H9 (cell line): ENCODE data around the gene KIAA1958. TPM values are rescaled to one million over a fixed set of nuclear protein-coding genes. Genes with fewer than 3 reads are reported as not detected.

ENCODE experiments used
- DNase-seq: peaks from one replicate; pipeline ENCODE4 v3.0.0-alpha.2; 2017
- H2AFZ ChIP-seq: one replicate; pipeline ENCODE4 v1.6.1; 2013; ENCODE audit warnings: mild to moderate bottlenecking, low read length, control low read depth, moderate library complexity
- H2AK5ac ChIP-seq: 2 replicates; pipeline ENCODE4 v1.6.1; 2013; ENCODE audit warnings: low read length, control low read depth, mixed read lengths; ENCODE audit not compliant: insufficient read length
- H2BK120ac ChIP-seq: one replicate; pipeline ENCODE4 v1.6.1; 2013; ENCODE audit warnings: low read depth, mild to moderate bottlenecking, low read length, control low read depth, inconsistent platforms; ENCODE audit not compliant: poor library complexity, severe bottlenecking
- H2BK12ac ChIP-seq: 2 replicates; pipeline ENCODE4 v1.6.1; 2013; ENCODE audit warnings: low read length, control low read depth, mixed read lengths, low read depth; ENCODE audit not compliant: insufficient read length
- H2BK15ac ChIP-seq: 2 replicates; pipeline ENCODE4 v1.6.1; 2013; ENCODE audit warnings: low read depth, low read length, control low read depth
- H2BK20ac ChIP-seq: one replicate; pipeline ENCODE4 v1.6.1; 2013; ENCODE audit warnings: low read depth, mild to moderate bottlenecking, low read length, control low read depth, inconsistent platforms; ENCODE audit not compliant: poor library complexity, severe bottlenecking
- H2BK5ac ChIP-seq: 2 replicates; pipeline ENCODE4 v1.6.1; 2013; ENCODE audit warnings: low read length, control low read depth, mixed read lengths; ENCODE audit not compliant: insufficient read length
- H3K14ac ChIP-seq: 2 replicates; pipeline ENCODE4 v1.6.1; 2013; ENCODE audit warnings: low read length, control low read depth; ENCODE audit not compliant: insufficient read depth
- H3K18ac ChIP-seq: 2 replicates; pipeline ENCODE4 v1.6.1; 2013; ENCODE audit warnings: low read depth, mild to moderate bottlenecking, mixed read lengths, low read length, control low read depth; ENCODE audit not compliant: insufficient read length
- H3K23ac ChIP-seq: 2 replicates; pipeline ENCODE4 v1.6.1; 2013; ENCODE audit warnings: low read length, control low read depth, mixed read lengths, low read depth; ENCODE audit not compliant: insufficient read length
- H3K23me2 ChIP-seq: 2 replicates; pipeline ENCODE4 v1.6.1; 2013; ENCODE audit warnings: low read depth, mild to moderate bottlenecking, mixed read lengths, low read length, control low read depth; ENCODE audit not compliant: insufficient read length, poor library complexity, severe bottlenecking
- H3K27ac ChIP-seq: 2 replicates; pipeline ENCODE4 v1.5.1; 2013; ENCODE audit warnings: low read length, control low read depth, mixed read lengths, low read depth; ENCODE audit not compliant: insufficient read length
- H3K27me3 ChIP-seq: 2 replicates; pipeline ENCODE4 v1.6.1; 2013; ENCODE audit warnings: low read length, control low read depth, inconsistent platforms; ENCODE audit not compliant: insufficient read depth
- H3K4ac ChIP-seq: 2 replicates; pipeline ENCODE4 v1.6.1; 2013; ENCODE audit warnings: low read depth, mild to moderate bottlenecking, control low read depth, inconsistent platforms, low read length, moderate library complexity
- H3K4me1 ChIP-seq: 2 replicates; pipeline ENCODE4 v1.6.1; 2013; ENCODE audit warnings: low read length, control low read depth, inconsistent platforms; ENCODE audit not compliant: insufficient read depth
- H3K4me2 ChIP-seq: 2 replicates; pipeline ENCODE4 v1.6.1; 2013; ENCODE audit warnings: low read length, control low read depth, mixed read lengths; ENCODE audit not compliant: insufficient read length, insufficient read depth
- H3K56ac ChIP-seq: 2 replicates; pipeline ENCODE4 v1.6.1; 2013; ENCODE audit warnings: low read depth, mild to moderate bottlenecking, mixed read lengths, low read length, control low read depth; ENCODE audit not compliant: insufficient read length
- H3K79me1 ChIP-seq: 2 replicates; pipeline ENCODE4 v1.6.1; 2013; ENCODE audit warnings: low read depth, mild to moderate bottlenecking, moderate library complexity, low read length, control low read depth, inconsistent platforms; ENCODE audit not compliant: insufficient read depth, poor library complexity, severe bottlenecking
- H3K79me2 ChIP-seq: 2 replicates; pipeline ENCODE4 v1.6.1; 2013; ENCODE audit warnings: low read length, control low read depth, inconsistent platforms; ENCODE audit not compliant: insufficient read depth
- H3K9ac ChIP-seq: 2 replicates; pipeline ENCODE4 v1.6.1; 2013; ENCODE audit warnings: low read length, control low read depth, mixed read lengths; ENCODE audit not compliant: insufficient read length; ENCODE audit errors: extremely low read depth
- H3K9me3 ChIP-seq: one replicate; pipeline ENCODE4 v1.6.1; 2013; ENCODE audit warnings: low read depth, low read length, inconsistent platforms; ENCODE audit not compliant: control insufficient read depth
- H3T11ph ChIP-seq: one replicate; pipeline ENCODE4 v1.6.1; 2013; ENCODE audit warnings: mild to moderate bottlenecking, low read length, control low read depth, inconsistent platforms
- H4K20me1 ChIP-seq: one replicate; pipeline ENCODE4 v1.6.1; 2013; ENCODE audit not compliant: control insufficient read depth, insufficient read length, insufficient read depth
- H4K5ac ChIP-seq: 2 replicates; pipeline ENCODE4 v1.6.1; 2013; ENCODE audit warnings: low read depth, mild to moderate bottlenecking, mixed read lengths, low read length, control low read depth; ENCODE audit not compliant: insufficient read length
- H4K8ac ChIP-seq: replicated peaks from 2 replicates; pipeline ENCODE4 v1.6.1; 2013; ENCODE audit warnings: low read length, control low read depth, mixed read lengths, low read depth; ENCODE audit not compliant: insufficient read length
- H4K91ac ChIP-seq: 2 replicates; pipeline ENCODE4 v1.6.1; 2013; ENCODE audit warnings: low read depth, mild to moderate bottlenecking, moderate library complexity, mixed read lengths, low read length, control low read depth; ENCODE audit not compliant: insufficient read length
- H3K27ac Mint-ChIP-seq, 3 experiments: 2 replicates in 2 of 3; 3 replicates in 1 of 3; pipeline ENCODE4 v1.8.0; 2020 to 2021; ENCODE audit warnings: mixed read lengths in 3 of 3, mild to moderate bottlenecking in 1 of 3, moderate library complexity in 1 of 3
- H3K27me3 Mint-ChIP-seq: 2 replicates; pipeline ENCODE4 v1.8.0; 2021; ENCODE audit warnings: low read depth, mild to moderate bottlenecking, moderate library complexity, mixed read lengths
- H3K36me3 Mint-ChIP-seq, 3 experiments: 2 replicates in 2 of 3; 3 replicates in 1 of 3; pipeline ENCODE4 v1.8.0; 2020 to 2021; ENCODE audit warnings: low read depth in 3 of 3, mixed read lengths in 3 of 3; ENCODE audit not compliant: insufficient read depth in 1 of 3
- H3K4me1 Mint-ChIP-seq, 2 experiments: 2 replicates each; pipeline ENCODE4 v1.8.0; 2020; ENCODE audit warnings: mixed read lengths in 2 of 2
- H3K4me3 Mint-ChIP-seq, 2 experiments: 2 replicates in 1 of 2; 3 replicates in 1 of 2; pipeline ENCODE4 v1.8.0; 2020 to 2021; ENCODE audit warnings: mild to moderate bottlenecking in 2 of 2, mixed read lengths in 2 of 2, moderate library complexity in 1 of 2
- H3K9me3 Mint-ChIP-seq, 2 experiments: 2 replicates in 1 of 2; 3 replicates in 1 of 2; pipeline ENCODE4 v1.8.0; 2020; ENCODE audit warnings: mild to moderate bottlenecking in 2 of 2, mixed read lengths in 2 of 2, moderate library complexity in 1 of 2
- WGBS: extraction: QIAGEN DNeasy Blood & Tissue Kit; methylation state at CpG from one replicate; pipeline ENCODE4 v1.1.7; 2013; ENCODE audit warnings: missing lambda C conversion rate, low lambda C conversion rate, mixed read lengths; ENCODE audit not compliant: insufficient read length; ENCODE audit errors: extremely low coverage; 5-methylcytosine and 5-hydroxymethylcytosine counted together
- total RNA-seq: library from RNA; stranded (reverse); gene quantifications from 2 replicates; pipeline ENCODE4 v1.2.1, GENCODE V29; 2021
- TF ChIP-seq, protein P1 (sequence below): fragments of 200-600 bp; sonication (generic); conservative IDR thresholded peaks from 3 replicates; pipeline ENCODE4 v1.8.0; 2021; ENCODE audit warnings: antibody characterized with exemption, mild to moderate bottlenecking

Gene KIAA1958
- total RNA-seq, 1 experiment from 2014 or later, result 34.0 TPM

GRCh38 chr9:112500842-112501241, 14.2 kb downstream of the KIAA1958 start:
- Histone ChIP-seq H2BK120ac (no peak overlapping the region), H4K20me1 (no peaks in the 10 kb centered on the region), H2AK5ac (no peak overlapping the region), H3K14ac (no peak overlapping the region), H3K79me2 (peaks cover 14% of the 10 kb centered on the region; the same call in 1 of the 2 replicates), H2BK5ac (no peak overlapping the region), H4K91ac (no peak overlapping the region), H2BK20ac (no peak overlapping the region), H3K56ac (no peak overlapping the region), H3K79me1 (peaks cover 7% of the 10 kb centered on the region), H3K18ac (no peak overlapping the region), H2AFZ (no peak overlapping the region), H4K5ac (no peak overlapping the region), H3K4me1 (peaks cover 3% of the 10 kb centered on the region; the same call in 1 of the 2 replicates), H3K9ac (no peak overlapping the region), H2BK15ac (no peak overlapping the region), H3K4me2 (no peak overlapping the region), H2BK12ac (no peak overlapping the region), H3K27me3 (no peaks in the 10 kb centered on the region), H3K4ac (no peak overlapping the region), H3K23me2 (no peaks in the 10 kb centered on the region), H3K23ac (no peak overlapping the region), H3K9me3 (no peaks in the 10 kb centered on the region), H3T11ph (no peak overlapping the region), H3K27ac (no peak overlapping the region), H4K8ac (no peak overlapping the region)
- H3K4me1 Mint-ChIP-seq, result peaks cover 31 to 38% of the 10 kb centered on the region in 2 experiments
- H3K36me3 Mint-ChIP-seq, result peaks cover 0 to 15% (median under 1%) of the 10 kb centered on the region in 3 experiments; a peak in 5 of 7 replicates
- H3K4me3 Mint-ChIP-seq, result no peak overlapping the region
- DNase-seq, result no peak
- H3K9me3 Mint-ChIP-seq, result no peaks in the 10 kb centered on the region; a peak in 1 of 5 replicates
- TF ChIP-seq, protein P1, sequence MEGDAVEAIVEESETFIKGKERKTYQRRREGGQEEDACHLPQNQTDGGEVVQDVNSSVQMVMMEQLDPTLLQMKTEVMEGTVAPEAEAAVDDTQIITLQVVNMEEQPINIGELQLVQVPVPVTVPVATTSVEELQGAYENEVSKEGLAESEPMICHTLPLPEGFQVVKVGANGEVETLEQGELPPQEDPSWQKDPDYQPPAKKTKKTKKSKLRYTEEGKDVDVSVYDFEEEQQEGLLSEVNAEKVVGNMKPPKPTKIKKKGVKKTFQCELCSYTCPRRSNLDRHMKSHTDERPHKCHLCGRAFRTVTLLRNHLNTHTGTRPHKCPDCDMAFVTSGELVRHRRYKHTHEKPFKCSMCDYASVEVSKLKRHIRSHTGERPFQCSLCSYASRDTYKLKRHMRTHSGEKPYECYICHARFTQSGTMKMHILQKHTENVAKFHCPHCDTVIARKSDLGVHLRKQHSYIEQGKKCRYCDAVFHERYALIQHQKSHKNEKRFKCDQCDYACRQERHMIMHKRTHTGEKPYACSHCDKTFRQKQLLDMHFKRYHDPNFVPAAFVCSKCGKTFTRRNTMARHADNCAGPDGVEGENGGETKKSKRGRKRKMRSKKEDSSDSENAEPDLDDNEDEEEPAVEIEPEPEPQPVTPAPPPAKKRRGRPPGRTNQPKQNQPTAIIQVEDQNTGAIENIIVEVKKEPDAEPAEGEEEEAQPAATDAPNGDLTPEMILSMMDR, result no peak
- H3K27me3 Mint-ChIP-seq, result no peaks in the 10 kb centered on the region
- no peak overlapping the region for H3K27ac Mint-ChIP-seq
- no CpG with 5 or more reads among the region's 2 CpGs for WGBS
